Colonic mucosa (tissue), 4 donors: Measurements from ENCODE around the gene DCAF10. TPM values are rescaled to one million over a fixed set of nuclear protein-coding genes. Genes with fewer than 3 reads are reported as not detected.

Source experiments
- DNase-seq: peaks from one replicate; pipeline ENCODE4 v3.0.0-alpha.2; 2020
- H3K27ac ChIP-seq: fragments of 200-600 bp; one replicate; pipeline ENCODE4 v1.8.0; 2021
- H3K27me3 ChIP-seq: fragments of 200-600 bp; one replicate; pipeline ENCODE4 v1.8.0; 2021
- H3K36me3 ChIP-seq: fragments of 200-600 bp; one replicate; pipeline ENCODE4 v1.8.0; 2021
- H3K4me1 ChIP-seq: fragments of 200-600 bp; one replicate; pipeline ENCODE4 v1.8.0; 2021; ENCODE audit warnings: mild to moderate bottlenecking
- H3K4me3 ChIP-seq: fragments of 200-600 bp; one replicate; pipeline ENCODE4 v1.8.0; 2021
- H3K9ac ChIP-seq, 2 donors: one replicate each; pipeline ENCODE4 v1.7.0; 2013; ENCODE audit warnings: control low read depth in 2 of 2, low read depth in 2 of 2, low read length in 2 of 2
- H3K9me3 ChIP-seq: fragments of 200-600 bp; one replicate; pipeline ENCODE4 v1.8.0; 2021
- intact Hi-C: fragments of 100-400 bp; cut with DNase I; formaldehyde crosslinking; loops from one replicate; pipeline ENCODE4 v1.14.1; 2022
- total RNA-seq, 2 donors: library from RNA; stranded (reverse); fragmentation: NEBNext Ultra II Directional in 1 of 2; extraction: Animal tissue kit (Norgen Biotek cat#: 25700) in 1 of 2; gene quantifications; one replicate each; pipeline ENCODE4 v1.2.1, GENCODE V29; 2021
- TF ChIP-seq, protein P1 (sequence below): fragments of 200-600 bp; IDR thresholded peaks from one replicate; pipeline ENCODE4 v1.8.0; 2022; ENCODE audit warnings: antibody characterized with exemption, mild to moderate bottlenecking
- donor health status: healthy.
- donor health status: DM: no; HTN: no; CAD: no.
- donor health status: DM: no; HTN: no; CAD: no.

DCAF10 gene
- total RNA-seq, 2 donors from 2014 or later: 25.4 to 32.7 TPM

DNA sequence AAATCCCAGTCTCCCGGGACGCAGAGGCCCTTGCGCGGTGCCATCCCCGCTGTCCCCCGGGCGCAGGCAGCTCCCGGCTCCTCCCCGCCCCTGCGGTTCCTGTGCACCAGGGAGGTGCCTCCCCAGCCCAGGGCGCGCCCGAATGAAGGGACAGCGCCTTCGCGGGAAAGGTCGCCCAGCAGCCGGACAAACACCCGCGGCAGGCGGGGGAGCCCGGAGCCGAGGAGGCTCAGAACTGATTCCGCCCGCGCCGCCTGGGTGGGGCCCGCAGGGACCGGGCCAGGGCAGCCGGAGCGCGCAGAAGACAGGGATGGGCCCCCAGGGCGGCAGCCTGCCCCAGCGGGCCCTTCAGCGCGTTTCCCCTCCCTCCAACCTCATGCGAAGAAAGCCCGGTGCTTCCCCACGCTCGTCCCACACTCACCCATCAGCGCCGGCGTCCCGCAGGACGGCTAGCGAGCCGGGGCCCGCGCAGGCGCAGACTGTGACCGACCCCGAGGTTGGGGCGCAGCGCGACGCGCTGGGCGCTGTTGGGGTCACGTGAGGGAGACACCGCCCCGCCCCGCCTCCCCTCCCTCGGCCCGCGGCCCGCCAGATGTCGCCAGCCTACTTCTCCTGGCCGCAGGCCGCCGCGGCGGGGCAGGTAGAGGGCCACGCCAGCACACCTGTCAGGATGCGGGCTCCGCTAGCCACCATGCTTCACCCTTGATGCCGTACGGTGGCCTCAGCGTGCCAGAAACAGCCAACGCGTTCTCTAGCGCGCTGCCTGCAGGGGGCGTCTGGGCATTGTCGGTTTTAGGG, 103.2 kb downstream of the DCAF10 start, which contains the start of gene SLC25A51:
Gene SLC25A51 (minus strand): TSS at position 481 of the 798 bp plus-strand sequence. CDS start 15,577 bp downstream, outside the sequence.
- peak within 1 kb of the TSS; percentile 95 for H3K27ac ChIP-seq

DNA sequence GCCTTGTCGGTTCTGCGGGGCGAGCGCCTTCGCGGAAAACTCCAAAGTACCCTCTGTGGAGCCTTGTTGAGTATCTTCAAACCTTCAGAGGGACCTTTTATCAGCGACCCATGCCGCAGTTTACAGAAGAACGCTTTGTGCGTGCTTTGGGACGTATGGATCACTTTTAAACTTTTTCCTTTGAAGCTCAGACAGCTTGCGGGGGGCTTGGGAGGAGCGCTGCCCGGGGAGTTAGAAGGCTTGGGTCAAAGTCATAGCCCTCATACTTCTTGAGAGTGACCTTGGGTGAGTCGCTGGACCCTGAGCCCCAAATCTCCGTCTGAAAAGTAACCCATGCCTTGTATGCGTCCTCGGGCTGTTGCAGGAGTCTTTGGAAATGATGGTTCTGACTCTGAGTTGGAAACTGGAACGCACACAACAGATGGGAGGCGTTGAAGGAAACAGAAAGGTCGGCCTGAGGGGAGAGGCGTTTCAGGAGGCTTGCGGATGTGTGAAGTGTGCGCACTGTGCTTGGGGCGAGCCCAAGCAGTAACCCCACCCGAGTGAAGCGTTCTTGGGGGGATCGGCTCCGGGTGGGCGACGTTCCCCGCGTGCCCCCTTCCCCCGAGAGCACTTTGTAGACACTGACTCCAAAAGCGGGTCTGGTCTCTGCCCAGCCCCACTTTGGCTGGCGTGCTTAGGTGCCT, 104.0 kb downstream of the DCAF10 start:
- peak overlapping the region; percentile 95 for H3K27ac ChIP-seq
- peak; percentile 34 for DNase-seq
- H3K4me3 ChIP-seq: peak overlapping the region; percentile 94
- intact Hi-C loops: loop anchor here (10.0 kb wide), 1 partner anchor 150 kb away; the partner anchor contains the start of gene TRMT10B
- peaks cover 6% of the 10 kb centered on the region for H3K4me1 ChIP-seq
- H3K9ac ChIP-seq: peak overlapping the region; percentile 41 to 85
- H3K36me3 ChIP-seq: no peaks in the 10 kb centered on the region
- no peaks in the 10 kb centered on the region for H3K9me3 ChIP-seq
- TF ChIP-seq, protein P1, sequence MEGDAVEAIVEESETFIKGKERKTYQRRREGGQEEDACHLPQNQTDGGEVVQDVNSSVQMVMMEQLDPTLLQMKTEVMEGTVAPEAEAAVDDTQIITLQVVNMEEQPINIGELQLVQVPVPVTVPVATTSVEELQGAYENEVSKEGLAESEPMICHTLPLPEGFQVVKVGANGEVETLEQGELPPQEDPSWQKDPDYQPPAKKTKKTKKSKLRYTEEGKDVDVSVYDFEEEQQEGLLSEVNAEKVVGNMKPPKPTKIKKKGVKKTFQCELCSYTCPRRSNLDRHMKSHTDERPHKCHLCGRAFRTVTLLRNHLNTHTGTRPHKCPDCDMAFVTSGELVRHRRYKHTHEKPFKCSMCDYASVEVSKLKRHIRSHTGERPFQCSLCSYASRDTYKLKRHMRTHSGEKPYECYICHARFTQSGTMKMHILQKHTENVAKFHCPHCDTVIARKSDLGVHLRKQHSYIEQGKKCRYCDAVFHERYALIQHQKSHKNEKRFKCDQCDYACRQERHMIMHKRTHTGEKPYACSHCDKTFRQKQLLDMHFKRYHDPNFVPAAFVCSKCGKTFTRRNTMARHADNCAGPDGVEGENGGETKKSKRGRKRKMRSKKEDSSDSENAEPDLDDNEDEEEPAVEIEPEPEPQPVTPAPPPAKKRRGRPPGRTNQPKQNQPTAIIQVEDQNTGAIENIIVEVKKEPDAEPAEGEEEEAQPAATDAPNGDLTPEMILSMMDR: no peak
- no peaks in the 10 kb centered on the region for H3K27me3 ChIP-seq

More for the DNA sequence above, 103.2 kb downstream of the DCAF10 start, which contains the start of gene SLC25A51:
- no peaks in the 10 kb centered on the region for H3K27me3 ChIP-seq
- DNase-seq: peak; percentile 97
- H3K9me3 ChIP-seq: no peaks in the 10 kb centered on the region
- H3K36me3 ChIP-seq: no peaks in the 10 kb centered on the region
- intact Hi-C loops: loop anchor here (10.0 kb wide), 1 partner anchor 149 kb away; the partner anchor contains the start of gene TRMT10B
- H3K4me3 ChIP-seq: peak within 1 kb of the TSS; percentile 94
- peak within 1 kb of the TSS; percentile 41 to 85 for H3K9ac ChIP-seq
- H3K4me1 ChIP-seq: peaks cover 6% of the 10 kb centered on the region
- TF ChIP-seq, protein P1: peak; percentile 90

DNA sequence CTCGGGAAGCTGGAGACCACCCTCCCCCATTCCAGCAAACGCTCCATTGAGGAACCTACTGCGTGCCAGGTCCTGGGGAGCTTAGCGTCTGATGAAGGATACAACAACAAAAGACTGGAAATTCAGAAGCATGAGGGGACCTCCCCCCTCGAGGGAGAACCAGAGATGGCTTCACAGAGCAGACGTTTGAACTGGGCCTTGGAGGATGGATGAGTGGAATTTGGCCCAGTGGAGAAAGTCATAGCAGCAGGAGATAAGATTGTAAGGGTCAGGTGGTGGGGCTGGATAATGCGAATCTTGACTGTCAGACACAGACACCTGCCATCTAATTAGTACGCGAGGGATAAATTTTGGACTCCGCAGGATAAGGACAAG, 104.5 kb downstream of the DCAF10 start:
- H3K36me3 ChIP-seq: no peaks in the 10 kb centered on the region
- H3K9ac ChIP-seq: peak overlapping the region in 1 of 2 donors; percentile 85
- H3K27me3 ChIP-seq: no peaks in the 10 kb centered on the region
- intact Hi-C loops: loop anchor here (10.0 kb wide), 1 partner anchor 150 kb away; the partner anchor contains the start of gene TRMT10B
- peak overlapping the region; percentile 94 for H3K4me3 ChIP-seq
- H3K9me3 ChIP-seq: no peaks in the 10 kb centered on the region
- DNase-seq: no peak
- H3K4me1 ChIP-seq: peaks cover 6% of the 10 kb centered on the region
- peak overlapping the region; percentile 95 for H3K27ac ChIP-seq
- TF ChIP-seq, protein P1: no peak

DNA sequence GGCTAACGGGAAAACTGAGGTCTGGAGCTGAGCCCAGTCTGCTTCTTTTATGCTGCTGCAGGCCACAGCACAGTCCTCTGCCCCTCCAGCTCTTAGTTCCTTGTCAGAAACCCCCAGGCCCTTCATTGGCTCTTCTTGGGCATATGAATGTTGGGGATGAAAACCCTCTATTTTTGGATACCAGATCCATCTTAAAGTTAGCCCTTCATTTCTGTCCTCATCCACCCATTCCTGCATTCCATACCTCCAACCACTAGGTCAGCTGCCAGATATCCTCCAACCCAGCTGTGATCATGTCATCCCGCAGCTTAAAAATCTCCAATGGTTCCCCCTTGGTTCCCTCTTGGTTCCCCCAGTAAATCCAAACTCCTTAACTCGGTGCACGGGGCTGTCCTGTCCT, 105.2 kb downstream of the DCAF10 start:
- peaks cover 6% of the 10 kb centered on the region for H3K4me1 ChIP-seq
- H3K36me3 ChIP-seq: no peaks in the 10 kb centered on the region
- no peaks in the 10 kb centered on the region for H3K27me3 ChIP-seq
- no peak overlapping the region for H3K4me3 ChIP-seq
- intact Hi-C loops: loop anchor here (10.0 kb wide), 1 partner anchor 151 kb away; the partner anchor contains the start of gene TRMT10B
- no peak overlapping the region for H3K27ac ChIP-seq
- no peak overlapping the region for H3K9ac ChIP-seq
- DNase-seq: no peak
- no peaks in the 10 kb centered on the region for H3K9me3 ChIP-seq
- TF ChIP-seq, protein P1: no peak
